Stimulated activated CD4-positive, alpha-beta T cell treated with anti-CD3 and anti-CD28 coated beads, Interleukin-4, amount 100 ng/mL, for 1 hour (primary cell): ENCODE data around the gene RCHY1.
"Not testable (repeated sequence)": the region's sequence is repeated elsewhere in the genome, so short reads cannot be mapped to it uniquely, and the experiment has no call there.

Experiments used
- DNase-seq: peaks from one replicate; pipeline ENCODE4 v3.0.0-alpha.2; 2020

RCHY1 gene

DNA sequence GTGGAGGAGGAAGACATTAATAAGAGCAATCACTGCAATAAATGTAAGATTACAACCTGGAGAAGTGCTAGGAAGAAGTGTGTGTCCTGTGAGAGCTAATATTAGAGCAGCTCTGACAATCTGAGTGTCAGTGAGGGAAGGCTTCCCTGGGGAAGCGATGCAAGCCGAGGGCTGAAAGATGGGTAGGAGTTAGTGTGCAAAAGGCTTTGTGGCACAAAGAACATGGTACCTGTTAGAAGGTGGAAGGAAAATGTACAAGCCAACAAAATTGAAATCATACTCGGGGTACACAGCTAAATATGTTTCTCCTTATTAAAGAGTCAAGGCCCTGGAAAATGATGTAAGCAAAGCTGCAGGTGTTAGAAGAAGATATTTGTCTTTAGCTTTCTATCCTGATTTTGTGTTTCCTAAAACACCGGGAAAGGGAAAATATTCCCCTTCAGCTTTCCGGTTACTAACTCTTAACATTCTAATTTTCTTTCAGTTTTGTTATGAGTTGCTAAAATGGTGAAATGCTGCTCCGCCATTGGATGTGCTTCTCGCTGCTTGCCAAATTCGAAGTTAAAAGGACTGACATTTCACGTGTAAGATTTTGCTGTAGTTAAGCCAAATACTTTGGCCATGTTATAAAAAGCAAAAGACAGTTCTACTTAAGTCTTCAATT lies 878 bp upstream of the RCHY1 start:
- DNase-seq = no peak

DNA sequence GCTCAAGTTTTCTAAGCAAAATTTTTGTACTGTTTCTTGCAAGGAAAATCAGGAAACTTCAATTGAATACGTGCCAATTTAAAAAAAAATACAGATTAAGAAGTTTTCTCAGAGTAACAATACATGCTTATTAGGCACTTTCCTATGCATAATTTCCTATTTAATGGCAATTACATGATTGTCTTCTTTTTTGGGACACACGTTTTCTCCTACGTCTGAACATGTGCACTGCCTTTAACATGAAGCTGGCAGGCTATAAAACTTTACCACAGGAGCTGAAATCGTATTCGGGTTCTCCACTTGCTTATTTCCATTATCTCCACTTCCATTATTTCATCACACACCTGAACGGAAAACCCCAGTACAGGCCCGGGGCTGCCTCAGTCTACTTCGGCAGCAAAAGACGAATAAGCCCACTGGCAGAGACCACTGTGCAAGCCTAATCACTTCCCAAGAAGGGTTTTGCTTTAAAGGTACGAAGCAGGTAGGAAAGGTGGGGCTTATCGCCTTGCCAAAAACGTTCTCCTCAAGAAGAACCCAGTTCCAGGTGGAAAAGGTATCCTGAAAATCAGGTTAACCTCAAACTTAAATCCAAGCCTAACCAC lies 575 bp downstream of the RCHY1 start:
- no peak for DNase-seq

DNA sequence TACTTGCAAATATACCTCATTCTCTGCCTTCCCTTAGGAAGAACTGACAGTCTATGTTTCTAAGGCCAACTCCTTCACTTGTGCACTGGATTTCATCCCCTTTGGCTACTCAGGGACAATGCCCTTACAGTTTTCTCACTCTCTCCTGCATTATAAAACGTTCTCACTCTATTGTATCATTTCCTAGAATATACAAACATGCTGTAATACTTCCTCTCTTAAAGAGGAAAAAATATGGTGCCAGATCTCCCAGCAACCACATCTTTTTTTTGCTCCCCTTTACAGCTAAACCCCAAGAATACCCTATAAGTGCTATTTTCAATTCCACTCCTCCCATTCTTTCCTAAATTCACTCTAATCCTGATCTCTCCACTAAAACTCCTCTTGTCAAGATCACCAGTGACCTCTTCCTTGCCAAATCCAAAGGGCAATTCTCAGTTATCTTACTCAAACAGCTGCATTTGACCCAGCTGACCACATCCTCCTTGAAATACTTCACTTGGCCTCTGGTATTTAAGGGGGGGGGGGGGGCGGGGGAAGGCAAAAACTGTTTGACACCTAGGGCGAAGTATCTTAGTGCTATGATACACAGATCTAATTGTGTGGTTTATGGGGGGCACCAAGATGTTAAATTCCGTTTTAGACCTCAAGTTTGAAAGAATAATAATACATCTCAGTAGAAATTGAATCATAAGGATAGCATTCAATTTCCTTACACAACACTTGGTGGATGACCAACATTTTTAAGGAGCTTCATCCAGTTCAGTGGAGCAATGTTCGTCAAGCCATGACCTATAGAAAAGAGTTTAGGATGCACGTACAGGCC lies 1.6 kb downstream of the RCHY1 start:
- no peak for DNase-seq

GRCh38 chr4:75511841-75512240 lies 2.4 kb downstream of the RCHY1 start:
- DNase-seq = no peak

DNA sequence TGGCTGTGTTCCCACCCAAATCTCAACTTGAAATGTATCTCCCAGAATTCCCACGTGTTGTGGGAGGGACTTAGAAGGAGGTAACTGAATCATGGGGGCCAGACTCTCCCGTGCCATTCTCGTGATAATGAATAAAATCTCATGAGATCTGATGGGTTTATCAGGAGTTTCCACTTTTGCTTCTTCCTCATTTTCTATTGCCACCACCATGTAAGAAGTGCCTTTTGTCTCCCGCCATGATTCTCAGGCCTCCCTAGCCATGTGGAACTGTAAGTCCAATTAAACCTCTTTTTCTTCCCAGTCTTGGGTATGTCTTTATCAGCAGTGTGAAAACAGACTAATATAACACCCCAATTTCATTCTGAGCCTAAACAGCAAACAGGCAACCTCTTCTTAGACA lies 4.6 kb downstream of the RCHY1 start:
- DNase-seq = not testable (repeated sequence)

- DNase-seq = no peak
Observed at GRCh38 chr4:75505630-75506029, 8.6 kb downstream of the RCHY1 start.

- no peak for DNase-seq
Observed at GRCh38 chr4:75502671-75503070, 11.5 kb downstream of the RCHY1 start.

DNA sequence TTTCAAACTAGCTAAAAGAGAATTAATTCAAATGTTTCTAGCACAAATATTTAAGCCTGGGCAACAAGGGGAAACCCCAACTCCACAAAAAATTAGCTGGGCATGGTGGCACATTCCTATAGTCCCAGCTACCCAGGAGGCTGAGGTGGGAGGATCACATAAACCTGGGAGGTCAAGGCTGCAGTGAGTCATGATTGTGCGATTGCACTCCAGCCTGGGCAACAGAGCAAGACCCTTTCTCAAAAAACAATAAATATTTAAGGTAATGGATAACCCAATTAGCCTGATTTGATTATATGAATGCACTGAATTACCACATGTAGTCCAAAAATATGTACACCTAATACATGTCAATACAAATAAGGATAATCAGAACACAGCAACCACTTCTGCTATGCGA lies 14.3 kb downstream of the RCHY1 start:
- no peak for DNase-seq

DNA sequence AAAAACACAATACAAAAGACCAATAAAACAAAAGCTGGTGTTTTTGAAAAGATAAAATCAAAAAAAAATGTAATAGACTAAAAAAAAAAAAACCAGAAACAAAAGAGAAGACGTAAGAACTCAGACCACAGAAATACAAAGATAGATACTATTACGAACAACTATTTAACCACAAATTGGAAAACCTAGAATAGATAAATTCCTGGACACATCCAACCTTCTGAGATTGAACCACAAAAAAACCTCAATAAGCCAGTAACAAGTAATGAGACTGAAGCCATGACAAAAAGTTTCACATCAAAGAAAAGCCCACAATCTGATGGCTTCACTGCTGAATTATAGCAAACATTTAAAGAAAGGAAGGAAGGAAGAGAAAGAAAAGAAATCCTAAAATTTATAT lies 16.2 kb downstream of the RCHY1 start:
- no peak for DNase-seq

DNA sequence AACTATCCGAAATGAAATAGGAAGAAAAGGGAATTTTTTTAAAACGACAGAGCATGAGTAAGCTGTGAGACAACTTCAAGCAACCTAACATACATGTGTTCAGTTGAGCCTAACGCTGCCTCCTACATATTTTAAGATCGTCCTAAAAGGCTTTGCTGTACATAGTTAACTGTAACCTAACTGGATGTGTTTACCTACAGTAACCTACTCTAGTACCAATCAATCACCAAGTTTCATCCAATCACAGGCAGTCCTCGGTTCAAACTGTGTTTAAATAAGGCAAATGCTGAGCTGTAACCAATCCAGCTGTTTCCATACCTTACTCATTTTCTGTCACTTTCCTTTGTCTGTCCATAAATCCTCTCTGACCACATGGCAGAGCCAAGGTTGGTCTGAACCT lies 17.1 kb downstream of the RCHY1 start:
- DNase-seq = no peak

GRCh38 chr4:75496406-75496805 lies 17.8 kb downstream of the RCHY1 start:
- DNase-seq = no peak

GRCh38 chr4:75495476-75495875 lies 18.7 kb downstream of the RCHY1 start:
- DNase-seq = no peak

DNA sequence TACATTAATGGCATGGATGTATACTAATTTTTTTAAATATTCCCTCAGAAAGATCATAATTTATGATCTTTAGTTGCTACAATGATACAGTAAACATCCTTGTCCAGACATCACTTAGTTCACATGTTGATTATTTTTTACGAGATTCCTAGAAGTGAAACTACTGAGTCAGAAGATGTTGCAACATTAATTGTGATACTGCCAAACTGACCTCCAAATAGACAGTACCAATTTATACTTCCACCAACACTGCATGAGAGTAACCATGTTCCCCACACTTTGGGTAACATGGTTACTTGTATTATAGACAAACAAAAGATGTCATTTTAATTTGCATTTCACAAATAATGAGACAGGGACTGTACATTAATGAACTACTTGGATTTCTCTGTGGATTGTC lies 19.6 kb downstream of the RCHY1 start:
- DNase-seq = no peak

DNA sequence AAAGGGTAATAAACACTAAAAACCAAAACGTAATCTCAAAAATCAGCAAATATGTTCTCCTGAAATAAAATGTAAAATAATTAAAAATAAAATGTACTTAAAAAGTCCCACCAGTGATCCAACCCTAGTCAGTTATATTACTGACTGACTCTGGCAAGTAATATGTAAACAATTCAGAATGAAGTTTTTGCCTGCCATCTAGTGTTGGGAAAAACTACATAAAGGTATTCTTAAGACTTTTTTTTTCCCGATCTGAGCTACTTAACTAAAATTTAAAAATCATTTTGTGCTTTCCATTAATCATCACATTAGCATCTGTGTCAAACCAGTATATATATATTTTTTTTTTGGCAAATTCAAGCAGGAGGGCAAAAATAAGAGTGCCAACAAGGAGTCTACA lies 24.0 kb downstream of the RCHY1 start:
- DNase-seq = no peak

DNA sequence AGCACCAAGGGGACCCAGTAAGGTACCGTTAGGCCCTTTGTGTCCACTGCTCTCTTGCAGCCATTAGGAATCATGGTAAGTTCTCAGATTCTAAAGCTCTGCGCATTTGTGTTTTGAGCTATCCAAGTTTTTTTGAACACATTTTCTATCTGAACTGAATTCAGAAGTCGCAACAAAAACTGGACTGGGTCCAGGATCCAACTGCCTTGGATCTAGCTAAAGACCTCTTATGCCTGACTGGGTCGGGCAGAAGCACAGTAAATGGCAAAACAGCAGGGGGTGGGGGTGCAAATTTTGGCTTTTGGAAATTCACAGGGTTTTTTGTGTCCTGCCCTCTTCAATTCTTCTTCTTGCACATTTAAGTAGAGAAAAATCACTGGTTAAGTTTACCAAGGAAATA lies 30.0 kb downstream of the RCHY1 start:
- no peak for DNase-seq

DNA sequence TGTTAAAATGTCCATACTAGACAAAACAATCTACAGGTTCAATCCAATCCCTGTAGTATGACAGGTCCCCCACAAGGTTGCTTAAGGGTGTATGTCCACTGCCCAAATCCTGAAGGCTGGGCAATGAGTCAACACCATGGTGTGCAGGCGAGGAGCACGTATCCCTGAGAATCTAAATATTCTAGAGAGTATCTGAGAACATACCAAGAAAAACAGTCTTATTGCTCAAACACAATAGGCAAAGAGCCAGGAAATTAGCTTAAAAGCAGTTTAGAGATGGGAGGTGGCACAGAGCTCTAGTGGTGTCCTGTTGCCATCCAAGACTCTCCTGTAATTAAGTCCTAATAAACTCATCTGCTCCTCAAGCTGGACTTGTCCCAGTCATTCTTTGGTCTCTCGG lies 37.0 kb downstream of the RCHY1 start:
- DNase-seq = no peak

GRCh38 chr4:75470738-75471137 lies 43.5 kb downstream of the RCHY1 start:
- DNase-seq = no peak

- no peak for DNase-seq
Observed at GRCh38 chr4:75469896-75470295, 44.3 kb downstream of the RCHY1 start.

GRCh38 chr4:75457365-75457764 lies 56.8 kb downstream of the RCHY1 start:
- no peak for DNase-seq

- DNase-seq = no peak
Observed at GRCh38 chr4:75434105-75434504, 80.1 kb downstream of the RCHY1 start.

DNA sequence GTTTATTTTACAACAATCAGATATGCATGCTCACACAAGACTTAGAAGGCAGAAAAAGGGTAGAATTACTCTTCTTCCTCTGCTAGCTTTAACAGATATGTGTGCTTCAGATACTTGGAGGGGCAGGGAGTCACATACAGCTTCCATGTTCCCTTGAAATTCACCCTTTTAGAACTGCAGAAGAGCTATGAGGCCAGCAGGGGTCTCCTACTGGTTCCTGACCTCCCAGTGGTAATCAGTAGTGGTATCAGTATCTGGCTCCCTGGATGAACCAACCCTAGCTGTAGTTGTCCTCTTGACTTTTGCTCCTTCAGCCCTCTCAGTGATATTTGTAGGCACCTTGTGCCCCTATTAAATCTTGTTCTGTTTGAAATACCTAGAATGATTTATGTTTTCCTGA lies 81.5 kb downstream of the RCHY1 start:
- DNase-seq = no peak

DNA sequence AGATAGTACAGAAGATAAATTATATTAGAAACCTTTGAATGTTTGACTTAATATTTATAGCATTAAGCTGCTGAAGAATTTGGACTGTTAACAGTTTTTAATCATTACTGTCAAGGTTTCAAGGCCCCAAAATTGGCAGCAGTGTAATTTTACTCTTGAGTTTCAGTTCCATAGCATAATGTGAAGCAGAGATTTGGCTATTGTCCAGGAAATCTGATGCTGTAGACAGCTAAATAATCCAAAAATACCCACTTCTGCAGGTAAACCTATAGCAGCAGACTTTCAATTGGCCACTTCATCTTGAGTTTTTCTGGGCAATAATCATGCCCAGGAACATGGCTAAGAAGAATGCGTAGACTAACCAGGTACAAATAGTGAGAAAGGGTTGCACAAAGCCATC lies 85.0 kb downstream of the RCHY1 start:
- no peak for DNase-seq
